Occipital lobe (tissue), 2 donors: ENCODE measurements around the gene WARS2. TPM values are rescaled to one million over a fixed set of nuclear protein-coding genes. Genes with fewer than 3 reads are reported as not detected.

Experiments
- DNase-seq: peaks from one replicate; lab custom pipeline; 2025; lab: John Stamatoyannopoulos, UW
- total RNA-seq: library from RNA; depleted of rRNA; stranded (reverse); fragments of >200 nt; gene quantifications from one replicate; pipeline ENCODE4 v1.2.3, GENCODE V29; 2014

Gene WARS2
- total RNA-seq, 1 donor from 2014 or later = 13.1 TPM

DNA sequence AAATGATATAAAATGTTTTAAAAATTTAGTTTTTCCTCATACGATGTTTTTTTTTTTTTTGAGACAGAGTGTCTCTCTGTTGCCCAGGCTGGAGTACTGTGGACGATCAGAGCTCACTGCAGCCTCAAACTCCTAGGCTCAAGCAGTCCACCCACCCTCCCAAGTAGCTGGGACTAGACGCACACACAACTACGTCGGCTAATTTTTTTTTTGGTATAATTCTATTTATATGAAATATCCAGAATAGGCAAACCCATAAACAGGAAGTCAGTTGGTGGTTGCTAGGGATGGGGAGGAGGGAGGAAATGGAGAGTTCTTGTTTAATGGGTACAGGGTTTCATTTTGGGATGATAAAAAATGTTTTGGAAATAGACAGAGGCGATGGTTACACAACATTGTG, 56.5 kb downstream of the WARS2 start:
- no peak for DNase-seq

DNA sequence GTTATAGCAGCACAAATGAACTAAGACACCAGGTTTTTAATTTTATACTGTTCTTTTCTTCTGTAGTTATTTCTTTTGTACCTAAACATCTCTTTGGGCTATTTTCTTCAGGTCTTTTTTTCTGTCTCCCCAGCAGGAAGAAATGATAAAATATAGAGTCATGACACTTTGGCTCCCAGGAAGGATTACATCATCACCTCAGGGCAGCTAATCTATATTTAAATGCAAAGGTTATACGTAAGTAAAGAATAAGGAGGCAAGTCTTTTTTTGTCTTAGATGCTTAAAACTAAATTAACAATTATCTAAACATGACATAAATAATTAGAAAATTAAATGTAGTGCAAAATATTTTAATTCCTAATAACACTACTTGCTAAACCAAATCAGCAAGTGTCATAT, 57.0 kb downstream of the WARS2 start:
- no peak for DNase-seq

DNA sequence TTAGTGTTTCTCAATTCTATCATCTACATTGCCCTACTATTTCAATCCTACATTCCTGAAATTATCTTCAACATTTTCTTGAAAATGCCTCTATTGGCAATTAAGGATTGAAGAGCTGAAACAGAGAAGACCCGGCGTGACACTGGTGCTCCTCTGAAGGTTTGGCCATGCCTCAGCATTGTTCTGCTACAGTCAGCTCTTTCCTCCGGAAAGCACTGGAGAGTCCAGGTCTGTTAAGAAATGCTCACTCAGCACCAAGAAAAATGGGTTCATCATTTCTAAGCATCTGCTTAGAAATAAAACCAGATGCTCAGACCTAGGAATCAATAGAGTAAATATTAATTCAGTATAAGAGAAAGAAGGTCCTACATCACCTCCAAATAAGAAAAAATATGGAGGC, 58.8 kb downstream of the WARS2 start:
- DNase-seq = no peak

DNA sequence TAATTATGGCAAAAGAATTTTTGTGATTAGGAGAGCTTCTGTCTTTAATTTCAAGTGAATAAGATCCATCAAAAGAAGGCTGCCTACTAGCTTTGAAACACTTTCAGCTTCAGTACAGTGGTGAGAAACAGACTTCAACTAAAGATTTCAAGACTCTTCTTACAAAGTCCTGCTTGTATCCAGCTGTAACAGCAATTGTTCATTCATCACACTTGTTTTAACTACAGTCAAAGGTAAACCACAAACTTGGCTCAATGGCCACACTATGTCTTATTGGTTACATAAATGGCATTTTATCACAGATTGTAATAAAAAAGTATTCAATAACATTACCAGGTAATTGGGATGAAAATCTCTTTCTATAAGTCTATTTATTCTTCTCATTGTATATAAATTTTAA, 59.2 kb downstream of the WARS2 start:
- DNase-seq = no peak

- no peak for DNase-seq
Measured at GRCh38 chr1:119080586-119080985, 59.9 kb downstream of the WARS2 start.

GRCh38 chr1:119079881-119080280, 60.6 kb downstream of the WARS2 start:
- no peak for DNase-seq

DNA sequence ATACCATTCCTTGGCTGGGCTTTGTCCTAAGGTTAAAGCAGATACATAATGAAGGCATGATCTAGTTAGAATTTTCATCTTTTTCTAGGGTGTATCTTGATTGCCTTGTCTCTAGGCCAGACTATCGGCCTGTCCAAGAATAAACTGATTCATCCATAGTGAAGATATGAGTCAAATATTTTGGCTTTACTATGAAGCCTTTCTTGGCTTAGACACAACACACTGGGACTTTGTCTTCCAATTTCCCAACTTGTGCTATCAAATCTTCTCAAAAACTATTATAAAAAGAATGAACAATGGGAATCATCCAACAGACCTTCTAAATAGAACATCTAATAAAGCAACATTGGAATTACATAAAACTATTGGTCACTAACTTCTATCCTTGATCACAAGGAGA, 64.8 kb downstream of the WARS2 start:
- no peak for DNase-seq

DNA sequence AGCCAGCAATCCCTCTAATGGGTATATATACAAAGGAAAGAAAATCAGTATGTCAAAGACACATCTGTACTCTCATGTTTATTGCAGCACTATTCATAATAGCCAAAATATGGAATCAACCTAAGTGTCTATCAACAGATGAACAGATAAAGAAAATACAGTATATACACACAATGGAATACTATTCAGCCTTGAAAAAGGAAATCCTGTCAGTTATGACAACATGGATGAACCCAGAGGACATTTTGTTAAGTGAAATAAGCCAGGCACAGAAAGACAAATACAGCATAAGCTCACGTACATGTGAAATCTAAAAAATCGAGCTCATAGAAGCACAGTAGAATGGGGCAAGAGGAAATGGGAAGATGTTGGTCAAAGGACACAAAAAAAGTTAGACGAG, 69.1 kb downstream of the WARS2 start:
- DNase-seq = no peak

DNA sequence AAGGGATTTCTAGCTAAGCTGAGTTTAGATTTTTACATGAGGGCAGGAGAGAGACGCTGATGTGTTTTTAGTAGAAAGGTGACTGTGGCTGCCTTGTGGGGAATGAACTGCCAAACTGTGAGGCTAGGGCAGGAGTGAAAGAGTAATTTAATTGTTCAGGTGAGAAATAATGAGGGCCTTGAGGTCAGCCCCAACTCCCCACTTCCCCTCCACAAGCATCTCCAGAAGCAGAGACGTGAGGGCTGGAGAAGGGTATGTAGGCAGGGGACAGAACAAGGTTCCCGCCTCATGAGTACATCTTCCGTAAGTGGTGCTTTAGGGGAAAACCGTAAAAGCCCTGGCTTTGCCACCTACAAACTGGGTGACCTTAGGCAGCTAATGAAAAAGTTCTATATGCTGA, 70.8 kb downstream of the WARS2 start:
- no peak for DNase-seq

- DNase-seq = no peak
Measured at GRCh38 chr1:119068427-119068826, 72.0 kb downstream of the WARS2 start.

DNA sequence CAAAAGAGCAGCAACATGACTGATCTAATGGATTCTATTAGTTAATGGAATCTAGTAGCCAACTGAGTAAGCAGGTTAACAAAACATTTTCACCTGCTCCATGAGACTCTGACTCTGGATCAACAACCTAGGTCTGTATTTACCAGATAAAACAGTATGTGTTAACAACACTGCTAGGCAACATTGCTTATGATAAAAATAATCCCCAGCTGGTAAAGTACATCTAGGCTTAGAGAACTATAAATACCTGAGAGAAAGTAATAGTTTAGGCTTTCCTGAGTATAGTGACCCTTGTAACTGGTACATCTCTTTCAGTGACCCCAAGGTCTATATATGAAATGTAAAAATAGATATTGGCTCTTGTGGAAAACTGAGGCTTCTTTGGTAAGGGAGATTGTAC, 78.8 kb downstream of the WARS2 start:
- DNase-seq = no peak

- DNase-seq = no peak
Measured at GRCh38 chr1:119055568-119055967, 84.9 kb downstream of the WARS2 start.

DNA sequence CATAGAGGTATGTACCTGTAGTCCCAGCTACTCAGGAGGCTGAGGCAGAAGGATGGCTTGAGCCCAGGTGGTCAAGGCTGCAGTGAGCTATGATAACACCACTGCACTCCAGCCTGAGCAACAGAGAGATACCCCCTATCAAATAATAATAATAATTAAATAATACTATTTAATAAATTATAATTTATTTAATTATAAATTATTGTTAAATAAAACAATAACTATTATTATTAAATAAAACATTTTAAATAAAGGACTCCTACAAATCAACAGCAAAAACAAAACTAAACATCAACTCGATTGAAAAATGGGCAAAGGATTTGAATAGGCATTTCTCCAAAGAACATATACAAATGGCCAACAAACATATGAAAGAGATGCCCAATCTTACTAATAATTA, 86.5 kb downstream of the WARS2 start:
- no peak for DNase-seq

DNA sequence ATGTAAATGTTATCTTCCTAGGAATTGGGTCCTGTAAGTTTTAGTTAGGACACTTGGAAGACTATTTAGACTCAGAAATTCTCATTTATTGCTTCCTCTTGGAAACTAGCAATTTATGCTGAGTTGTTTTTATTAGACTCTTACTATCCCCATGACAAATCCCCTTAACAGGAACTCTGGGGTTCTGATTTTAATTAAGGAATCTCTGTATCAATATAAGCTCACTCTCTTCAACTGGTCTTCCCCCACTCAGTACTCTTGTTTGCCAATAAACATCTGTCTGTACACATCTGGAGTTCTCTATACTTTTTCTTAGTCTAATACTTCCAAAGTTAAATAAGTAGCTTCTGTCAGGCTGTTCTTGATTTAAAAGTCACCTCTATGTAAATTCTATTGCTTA, 88.2 kb downstream of the WARS2 start:
- no peak for DNase-seq

- no peak for DNase-seq
Measured at GRCh38 chr1:119048624-119049404, 91.6 kb downstream of the WARS2 start.

- no peak for DNase-seq
Measured at GRCh38 chr1:119046785-119047438, 93.5 kb downstream of the WARS2 start.

GRCh38 chr1:119046429-119046784, 94.0 kb downstream of the WARS2 start:
- DNase-seq = no peak

DNA sequence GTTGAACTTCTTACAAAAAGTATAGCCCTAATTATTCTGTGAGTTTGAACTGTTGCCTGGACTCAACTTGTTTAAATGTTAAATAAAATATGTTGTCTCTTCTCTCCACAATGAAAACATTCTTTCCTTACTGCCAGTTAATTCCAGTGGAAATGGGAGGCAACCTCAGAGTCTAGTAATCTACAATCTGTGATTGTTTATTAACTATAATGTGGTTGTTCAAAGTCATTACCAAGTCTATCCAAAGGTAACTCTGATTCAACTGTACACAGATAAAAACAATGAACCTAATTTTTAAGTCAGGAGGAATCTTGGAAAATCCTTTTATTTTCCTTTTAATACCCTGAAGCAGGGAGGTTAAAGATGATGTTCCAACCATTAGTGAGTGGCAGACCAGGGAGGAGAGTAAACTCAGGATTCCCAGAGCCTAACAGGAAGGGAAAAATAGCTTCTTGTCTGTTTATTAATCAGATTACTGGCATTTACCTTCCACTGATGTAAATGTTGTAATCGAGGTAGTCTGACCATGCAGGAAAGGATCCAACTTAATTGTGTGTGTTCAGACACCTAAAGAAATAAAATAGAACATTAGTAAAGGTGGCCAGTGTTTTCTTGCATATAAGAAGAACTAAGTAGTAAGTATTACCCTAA, 95.2 kb downstream of the WARS2 start:
- no peak for DNase-seq

GRCh38 chr1:119040906-119041305, 99.5 kb downstream of the WARS2 start:
- no peak for DNase-seq

- no peak for DNase-seq
Measured at GRCh38 chr1:119040489-119040888, 100.0 kb downstream of the WARS2 start.

- DNase-seq = no peak
Measured at GRCh38 chr1:119038363-119038762, 102.1 kb downstream of the WARS2 start.

DNA sequence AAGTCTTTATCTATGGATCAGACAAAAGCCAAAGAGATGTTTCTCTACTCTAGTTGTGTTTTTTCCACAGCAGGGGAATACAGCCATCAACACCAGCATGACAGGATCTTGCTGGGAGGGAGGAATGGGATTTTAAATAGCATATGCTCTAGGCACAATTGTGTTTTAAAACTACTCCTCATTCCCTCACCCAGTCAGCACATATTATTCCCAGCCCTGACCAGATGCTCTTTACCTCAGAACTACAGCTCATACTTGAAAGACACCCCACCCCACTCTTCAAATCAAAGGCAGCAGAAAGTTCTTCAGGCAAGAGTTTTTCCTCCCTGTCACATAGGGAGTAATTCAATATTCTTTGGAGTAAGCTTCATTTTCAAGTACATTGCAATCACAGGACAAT, 106.1 kb downstream of the WARS2 start:
- DNase-seq = no peak

DNA sequence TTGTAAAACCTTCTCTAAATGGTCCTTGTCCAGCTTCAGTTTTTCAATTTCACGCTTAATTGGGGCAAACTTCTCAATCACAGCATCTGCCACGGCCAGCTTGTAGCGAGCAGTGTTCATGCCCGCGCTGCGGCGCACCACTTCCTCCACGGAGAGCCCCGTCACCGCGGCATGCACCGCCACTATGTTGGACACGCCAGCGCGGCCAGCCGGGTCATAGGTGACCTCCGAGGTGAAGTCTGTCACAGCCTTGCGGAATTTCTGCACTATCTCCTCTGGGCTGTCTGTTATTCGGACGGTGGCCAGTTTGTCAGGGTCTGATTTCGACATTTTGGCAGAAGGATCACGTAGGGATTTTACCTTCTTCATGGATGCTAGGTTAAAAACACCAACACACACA, 107.5 kb downstream of the WARS2 start:
- no peak for DNase-seq
